Muscle of leg (tissue), 11 donors: ENCODE data around the gene CMPK1. TPM values are rescaled to one million over a fixed set of nuclear protein-coding genes. Genes with fewer than 3 reads are reported as not detected.
A peak's percentile ranks its signal among the peaks of the same experiment; 100 is the strongest.
"Not testable (repeated sequence)": the region's sequence is repeated elsewhere in the genome, so short reads cannot be mapped to it uniquely, and the experiment has no call there.

Experiments used
- DNase-seq: peaks from one replicate; pipeline ENCODE4 v3.0.0; 2013
- H3K27ac ChIP-seq: one replicate; pipeline ENCODE4 v1.5.1; 2013; ENCODE audit warnings: mild to moderate bottlenecking, low read length, control low read depth
- H3K27me3 ChIP-seq: one replicate; pipeline ENCODE4 v1.6.1; 2013; ENCODE audit warnings: low read length; ENCODE audit not compliant: control insufficient read depth, insufficient read depth
- H3K36me3 ChIP-seq: one replicate; pipeline ENCODE4 v1.6.1; 2013; ENCODE audit warnings: low read length; ENCODE audit not compliant: control insufficient read depth, insufficient read depth
- H3K4me1 ChIP-seq: one replicate; pipeline ENCODE4 v1.6.1; 2013; ENCODE audit warnings: low read length; ENCODE audit not compliant: control insufficient read depth, insufficient read depth
- H3K4me3 ChIP-seq: one replicate; pipeline ENCODE4 v1.5.1; 2013; ENCODE audit warnings: low read length, control low read depth
- H3K9me3 ChIP-seq: replicated peaks from 2 replicates; pipeline ENCODE4 v1.6.1; 2013; ENCODE audit warnings: low read depth, low read length; ENCODE audit not compliant: control insufficient read depth
- WGBS: methylation state at CpG from one replicate; pipeline ENCODE4 v1.1.5; 2013; ENCODE audit warnings: missing lambda C conversion rate; ENCODE audit not compliant: insufficient coverage; 5-methylcytosine and 5-hydroxymethylcytosine counted together
- polyA plus RNA-seq, 8 donors: library from polyadenylated mRNA; unstranded; fragments of 120-200 nt; gene quantifications; one replicate each; pipeline versions ENCODE4 v1.2.1 to v1.2.3, GENCODE V29; 2013; ENCODE audit warnings: inconsistent platforms in 1 of 8, low replicate concordance in 1 of 8; ENCODE audit not compliant: insufficient read length in 8 of 8, insufficient read depth in 1 of 8
- total RNA-seq: library from RNA; stranded (reverse); fragments of 120-200 nt; gene quantifications from one replicate; pipeline ENCODE4 v1.2.4, GENCODE V29; 2013

Gene CMPK1
- total and polyA plus RNA-seq, 9 donors: 52.2 to 77.6 (median 69.1) TPM

- Histone ChIP-seq H3K36me3 (no peaks in the 10 kb centered on the region), H3K27me3 (no peaks in the 10 kb centered on the region), H3K27ac (no peak overlapping the region), H3K9me3 (no peaks in the 10 kb centered on the region), H3K4me1 (peaks cover 9% of the 10 kb centered on the region), H3K4me3 (no peak overlapping the region)
- WGBS: 60% methylated on average over 1 of the region's 1 CpG
- DNase-seq: no peak
Measured at GRCh38 chr1:47317841-47318240, 15.7 kb upstream of the CMPK1 start.

GRCh38 chr1:47319968-47320367 is 13.6 kb upstream of the CMPK1 start:
- not testable (repeated sequence) for H3K4me3 ChIP-seq, H3K36me3 ChIP-seq, H3K4me1 ChIP-seq, H3K27me3 ChIP-seq, DNase-seq, H3K9me3 ChIP-seq, H3K27ac ChIP-seq
- WGBS: 100% methylated on average over 2 of the region's 14 CpGs

GRCh38 chr1:47323599-47324031 is 10.0 kb upstream of the CMPK1 start:
- no peaks in the 10 kb centered on the region for H3K9me3 ChIP-seq
- H3K4me3 ChIP-seq: no peak overlapping the region
- DNase-seq: no peak
- no peaks in the 10 kb centered on the region for H3K27me3 ChIP-seq
- H3K36me3 ChIP-seq: no peaks in the 10 kb centered on the region
- H3K27ac ChIP-seq: no peak overlapping the region
- WGBS: no CpG with 5 or more reads among the region's 1 CpG
- H3K4me1 ChIP-seq: no peaks in the 10 kb centered on the region

GRCh38 chr1:47324682-47325081 is 8.9 kb upstream of the CMPK1 start:
- Histone ChIP-seq H3K36me3 (no peaks in the 10 kb centered on the region), H3K9me3 (no peaks in the 10 kb centered on the region), H3K4me3 (no peak overlapping the region), H3K27me3 (no peaks in the 10 kb centered on the region), H3K27ac (no peak overlapping the region), H3K4me1 (no peaks in the 10 kb centered on the region)
- DNase-seq: no peak
- WGBS: no CpG with 5 or more reads among the region's 3 CpGs

GRCh38 chr1:47325528-47325927 is 8.1 kb upstream of the CMPK1 start:
- Histone ChIP-seq H3K27me3 (no peaks in the 10 kb centered on the region), H3K27ac (no peak overlapping the region), H3K36me3 (no peaks in the 10 kb centered on the region), H3K4me3 (no peak overlapping the region), H3K9me3 (no peaks in the 10 kb centered on the region), H3K4me1 (no peaks in the 10 kb centered on the region)
- DNase-seq: no peak
- no CpG with 5 or more reads among the region's 2 CpGs for WGBS

GRCh38 chr1:47326271-47326670 is 7.3 kb upstream of the CMPK1 start:
- H3K4me3 ChIP-seq: no peak overlapping the region
- no peaks in the 10 kb centered on the region for H3K9me3 ChIP-seq
- no peaks in the 10 kb centered on the region for H3K27me3 ChIP-seq
- no peaks in the 10 kb centered on the region for H3K36me3 ChIP-seq
- WGBS: 92% methylated on average over 2 of the region's 2 CpGs
- no peaks in the 10 kb centered on the region for H3K4me1 ChIP-seq
- no peak overlapping the region for H3K27ac ChIP-seq
- no peak for DNase-seq

- WGBS: no CpG with 5 or more reads among the region's 3 CpGs
- DNase-seq: no peak
- no peaks in the 10 kb centered on the region for H3K9me3 ChIP-seq
- H3K27me3 ChIP-seq: no peaks in the 10 kb centered on the region
- H3K4me3 ChIP-seq: no peak overlapping the region
- H3K27ac ChIP-seq: no peak overlapping the region
- H3K4me1 ChIP-seq: peaks cover 14% of the 10 kb centered on the region
- no peaks in the 10 kb centered on the region for H3K36me3 ChIP-seq
Measured at GRCh38 chr1:47328992-47329391, 4.6 kb upstream of the CMPK1 start.

GRCh38 chr1:47330212-47330611 is 3.4 kb upstream of the CMPK1 start:
- Histone ChIP-seq H3K27ac (no peak overlapping the region), H3K36me3 (no peaks in the 10 kb centered on the region), H3K27me3 (no peaks in the 10 kb centered on the region), H3K9me3 (no peaks in the 10 kb centered on the region), H3K4me1 (peaks cover 15% of the 10 kb centered on the region), H3K4me3 (no peak overlapping the region)
- whole genome bisulfite sequencing: no CpG with 5 or more reads among the region's 1 CpG
- no peak for DNase-seq

- Histone ChIP-seq H3K27ac (no peak overlapping the region), H3K4me3 (no peak overlapping the region), H3K36me3 (peaks cover 3% of the 10 kb centered on the region), H3K27me3 (no peaks in the 10 kb centered on the region), H3K9me3 (no peaks in the 10 kb centered on the region), H3K4me1 (peaks cover 17% of the 10 kb centered on the region)
- DNase-seq: no peak
- WGBS: 87% methylated on average over 2 of the region's 2 CpGs
Measured at GRCh38 chr1:47331875-47332274, 1.7 kb upstream of the CMPK1 start.

GRCh38 chr1:47332779-47333577 is 612 bp upstream of the CMPK1 start:
- H3K4me1 ChIP-seq: peaks cover 17% of the 10 kb centered on the region
- H3K9me3 ChIP-seq: no peaks in the 10 kb centered on the region
- 48% methylated on average over 15 of the region's 19 CpGs for WGBS
- no peaks in the 10 kb centered on the region for H3K27me3 ChIP-seq
- peaks cover 3% of the 10 kb centered on the region for H3K36me3 ChIP-seq
- peak overlapping the region; percentile 97 for H3K4me3 ChIP-seq
- peak overlapping the region; percentile 91 for H3K27ac ChIP-seq
- no peak for DNase-seq
